ENCODE results near the gene AK9. TPM values are rescaled to one million over a fixed set of nuclear protein-coding genes. Genes with fewer than 3 reads are reported as not detected.
"Not testable (repeated sequence)": the region's sequence is repeated elsewhere in the genome, so short reads cannot be mapped to it uniquely, and the experiment has no call there.

Gene AK9
- total RNA-seq, 1 experiment from 2014 or later: 2.6 TPM

DNA sequence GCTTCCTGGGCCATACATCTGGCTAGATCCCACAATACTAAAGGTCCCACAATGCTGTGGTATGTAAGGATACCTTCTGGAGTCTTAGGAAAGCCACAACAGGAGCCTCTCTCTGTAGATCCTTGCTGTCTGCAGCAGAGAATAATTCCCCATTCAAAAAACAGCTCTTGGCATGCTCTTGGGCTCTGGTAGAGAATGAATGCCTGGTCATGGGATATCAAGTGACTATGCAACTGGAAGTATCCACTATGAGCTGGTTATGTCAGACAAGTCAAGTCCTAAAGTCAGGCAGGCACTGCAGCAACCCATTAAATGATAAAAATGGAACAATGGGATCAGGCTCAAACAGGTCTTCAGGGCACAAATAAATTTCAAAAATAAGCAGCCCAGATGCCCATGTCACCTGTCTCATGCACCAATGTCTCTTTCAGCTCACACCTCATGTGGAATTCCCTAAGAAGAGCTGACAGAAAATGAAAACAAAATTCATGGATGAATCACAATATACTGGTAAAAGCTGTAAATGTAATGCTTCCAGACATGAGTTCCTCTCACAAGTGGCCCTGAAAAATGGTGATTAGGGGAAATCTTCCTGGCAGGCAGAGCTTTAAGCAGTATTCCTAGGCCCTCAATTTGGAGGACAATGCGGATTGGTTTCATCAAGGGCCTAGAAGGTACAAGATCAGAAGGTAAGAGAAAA is 4.3 kb downstream of the AK9 start:
- Histone ChIP-seq H3K9me3 (ENCODE audit: low read depth, low read length, poor library complexity, severe bottlenecking) (no peaks in the 10 kb centered on the region), H3K4me3 (ENCODE audit: low read depth, low read length, poor library complexity, severe bottlenecking) (no peak overlapping the region), H3K36me3 (ENCODE audit: insufficient read depth, low read length, poor library complexity, severe bottlenecking) (no peaks in the 10 kb centered on the region), H3K27ac (ENCODE audit: low read depth, low read length, poor library complexity, severe bottlenecking) (no peak overlapping the region), H3K27me3 (replicated peaks; ENCODE audit: insufficient read depth, low read depth, low read length, poor library complexity) (no peaks in the 10 kb centered on the region), H3K4me1 (ENCODE audit: insufficient read depth, low read length, poor library complexity, severe bottlenecking) (peaks cover 8% of the 10 kb centered on the region)
- CTCF ChIA-PET: no interaction called here
- no TSS peak for BruUV-seq (replicated peaks)
- no peak for TF ChIP-seq EZH2 (IDR thresholded peaks at IDR 0.05; ENCODE audit: borderline replicate concordance, low read depth, low read length, poor library complexity, severe bottlenecking)
- TF ChIP-seq, protein P1, sequence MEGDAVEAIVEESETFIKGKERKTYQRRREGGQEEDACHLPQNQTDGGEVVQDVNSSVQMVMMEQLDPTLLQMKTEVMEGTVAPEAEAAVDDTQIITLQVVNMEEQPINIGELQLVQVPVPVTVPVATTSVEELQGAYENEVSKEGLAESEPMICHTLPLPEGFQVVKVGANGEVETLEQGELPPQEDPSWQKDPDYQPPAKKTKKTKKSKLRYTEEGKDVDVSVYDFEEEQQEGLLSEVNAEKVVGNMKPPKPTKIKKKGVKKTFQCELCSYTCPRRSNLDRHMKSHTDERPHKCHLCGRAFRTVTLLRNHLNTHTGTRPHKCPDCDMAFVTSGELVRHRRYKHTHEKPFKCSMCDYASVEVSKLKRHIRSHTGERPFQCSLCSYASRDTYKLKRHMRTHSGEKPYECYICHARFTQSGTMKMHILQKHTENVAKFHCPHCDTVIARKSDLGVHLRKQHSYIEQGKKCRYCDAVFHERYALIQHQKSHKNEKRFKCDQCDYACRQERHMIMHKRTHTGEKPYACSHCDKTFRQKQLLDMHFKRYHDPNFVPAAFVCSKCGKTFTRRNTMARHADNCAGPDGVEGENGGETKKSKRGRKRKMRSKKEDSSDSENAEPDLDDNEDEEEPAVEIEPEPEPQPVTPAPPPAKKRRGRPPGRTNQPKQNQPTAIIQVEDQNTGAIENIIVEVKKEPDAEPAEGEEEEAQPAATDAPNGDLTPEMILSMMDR (conservative IDR thresholded peaks at IDR 0.05; ENCODE audit: low read depth, low read length): no peak
- no peak for DNase-seq (ENCODE audit: low spot score)
- intact Hi-C loops (cut with micrococcal nuclease; ENCODE audit: unreplicated experiment): no loop called here
- POLR2A ChIA-PET (ENCODE audit: low non-redundant PET): no interaction called here

DNA sequence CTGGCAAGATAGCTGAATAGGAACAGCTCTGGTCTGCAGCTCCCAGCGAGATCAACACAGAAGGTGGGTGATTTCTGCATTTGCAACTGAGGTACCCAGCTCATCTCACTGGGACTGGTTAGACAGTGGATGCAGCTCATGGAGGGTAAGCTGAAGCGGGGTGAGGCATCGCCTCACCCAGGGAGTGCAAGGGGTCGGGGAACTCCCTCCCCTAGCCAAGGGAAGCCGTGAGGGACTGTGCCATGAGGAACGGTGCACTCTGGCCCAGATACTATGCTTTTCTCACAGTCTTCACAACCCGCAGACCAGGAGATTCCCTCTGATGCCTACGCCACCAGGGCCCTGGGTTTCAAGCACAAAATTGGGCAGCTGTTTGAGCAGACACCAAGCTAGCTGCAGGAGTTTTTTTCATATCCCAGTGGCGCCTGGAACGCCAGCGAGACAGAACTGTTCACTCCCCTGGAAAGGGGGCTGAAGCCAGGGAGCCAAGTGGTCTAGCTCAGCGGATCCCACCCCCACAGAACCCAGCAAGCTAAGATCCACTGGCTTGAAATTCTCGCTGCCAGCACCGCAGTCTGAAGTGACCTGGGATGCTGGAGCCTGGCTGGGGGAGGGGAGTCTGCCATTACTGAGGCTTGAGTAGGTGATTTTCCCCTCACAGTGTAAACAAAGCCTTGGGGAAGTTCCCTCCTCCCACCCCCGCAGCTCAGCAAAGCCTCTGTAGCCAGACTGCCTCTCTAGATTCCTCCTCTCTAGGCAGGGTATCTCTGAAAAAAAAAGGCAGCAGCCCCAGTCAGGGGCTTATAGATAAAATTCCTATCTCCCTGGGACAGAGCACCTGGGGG is 12.1 kb downstream of the AK9 start:
- H3K27me3 ChIP-seq (replicated peaks; ENCODE audit: insufficient read depth, low read depth, low read length, poor library complexity); H3K27ac ChIP-seq (ENCODE audit: low read depth, low read length, poor library complexity, severe bottlenecking); H3K9me3 ChIP-seq (ENCODE audit: low read depth, low read length, poor library complexity, severe bottlenecking); DNase-seq (ENCODE audit: low spot score); H3K36me3 ChIP-seq (ENCODE audit: insufficient read depth, low read length, poor library complexity, severe bottlenecking); CTCF ChIA-PET; BruUV-seq (replicated peaks); POLR2A ChIA-PET (ENCODE audit: low non-redundant PET); H3K4me1 ChIP-seq (ENCODE audit: insufficient read depth, low read length, poor library complexity, severe bottlenecking); H3K4me3 ChIP-seq (ENCODE audit: low read depth, low read length, poor library complexity, severe bottlenecking); intact Hi-C loops (cut with micrococcal nuclease; ENCODE audit: unreplicated experiment): not testable (repeated sequence)

DNA sequence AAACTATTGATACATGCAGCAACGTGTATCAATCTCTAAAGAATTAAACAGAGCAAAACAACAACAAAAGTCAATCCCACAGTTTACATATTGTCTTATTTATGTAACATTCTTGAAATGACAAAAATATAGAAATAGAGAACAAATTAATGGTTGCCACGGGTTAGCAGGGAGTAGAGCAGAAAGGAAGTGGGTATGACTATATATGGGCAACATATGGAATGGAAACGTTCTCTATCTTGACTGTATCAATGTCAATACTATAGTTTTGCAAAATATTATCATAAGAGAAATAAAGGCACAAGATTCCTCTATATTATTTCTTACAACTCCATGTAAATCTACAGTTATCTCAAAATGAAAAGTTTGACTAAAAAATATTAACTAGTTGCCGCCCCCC is 12.8 kb downstream of the AK9 start:
- DNase-seq (ENCODE audit: low spot score): no peak
- no peaks in the 10 kb centered on the region for H3K4me1 ChIP-seq (ENCODE audit: insufficient read depth, low read length, poor library complexity, severe bottlenecking)
- no peak for TF ChIP-seq EZH2 (IDR thresholded peaks at IDR 0.05; ENCODE audit: borderline replicate concordance, low read depth, low read length, poor library complexity, severe bottlenecking)
- TF ChIP-seq, protein P1 (conservative IDR thresholded peaks at IDR 0.05; ENCODE audit: low read depth, low read length): no peak
- no peaks in the 10 kb centered on the region for H3K27me3 ChIP-seq (replicated peaks; ENCODE audit: insufficient read depth, low read depth, low read length, poor library complexity)
- H3K27ac ChIP-seq (ENCODE audit: low read depth, low read length, poor library complexity, severe bottlenecking): no peak overlapping the region
- no peaks in the 10 kb centered on the region for H3K9me3 ChIP-seq (ENCODE audit: low read depth, low read length, poor library complexity, severe bottlenecking)
- intact Hi-C loops (cut with micrococcal nuclease; ENCODE audit: unreplicated experiment): no loop called here
- POLR2A ChIA-PET (ENCODE audit: low non-redundant PET): no interaction called here
- no peak overlapping the region for H3K4me3 ChIP-seq (ENCODE audit: low read depth, low read length, poor library complexity, severe bottlenecking)
- H3K36me3 ChIP-seq (ENCODE audit: insufficient read depth, low read length, poor library complexity, severe bottlenecking): no peaks in the 10 kb centered on the region
- CTCF ChIA-PET: no interaction called here
- BruUV-seq (replicated peaks): no TSS peak

All from A673 (cell line).